SIG-M5 treated with dmso at 0.1 percent for 504 hours (cell line): ENCODE results near the gene KATNA1.
"Not testable (repeated sequence)": the region's sequence is repeated elsewhere in the genome, so short reads cannot be mapped to it uniquely, and the experiment has no call there.

Source experiments
- DNase-seq: peaks from one replicate; lab custom pipeline; 2025; ENCODE audit not compliant: unreplicated experiment; lab: John Stamatoyannopoulos, UW

Gene KATNA1

DNA sequence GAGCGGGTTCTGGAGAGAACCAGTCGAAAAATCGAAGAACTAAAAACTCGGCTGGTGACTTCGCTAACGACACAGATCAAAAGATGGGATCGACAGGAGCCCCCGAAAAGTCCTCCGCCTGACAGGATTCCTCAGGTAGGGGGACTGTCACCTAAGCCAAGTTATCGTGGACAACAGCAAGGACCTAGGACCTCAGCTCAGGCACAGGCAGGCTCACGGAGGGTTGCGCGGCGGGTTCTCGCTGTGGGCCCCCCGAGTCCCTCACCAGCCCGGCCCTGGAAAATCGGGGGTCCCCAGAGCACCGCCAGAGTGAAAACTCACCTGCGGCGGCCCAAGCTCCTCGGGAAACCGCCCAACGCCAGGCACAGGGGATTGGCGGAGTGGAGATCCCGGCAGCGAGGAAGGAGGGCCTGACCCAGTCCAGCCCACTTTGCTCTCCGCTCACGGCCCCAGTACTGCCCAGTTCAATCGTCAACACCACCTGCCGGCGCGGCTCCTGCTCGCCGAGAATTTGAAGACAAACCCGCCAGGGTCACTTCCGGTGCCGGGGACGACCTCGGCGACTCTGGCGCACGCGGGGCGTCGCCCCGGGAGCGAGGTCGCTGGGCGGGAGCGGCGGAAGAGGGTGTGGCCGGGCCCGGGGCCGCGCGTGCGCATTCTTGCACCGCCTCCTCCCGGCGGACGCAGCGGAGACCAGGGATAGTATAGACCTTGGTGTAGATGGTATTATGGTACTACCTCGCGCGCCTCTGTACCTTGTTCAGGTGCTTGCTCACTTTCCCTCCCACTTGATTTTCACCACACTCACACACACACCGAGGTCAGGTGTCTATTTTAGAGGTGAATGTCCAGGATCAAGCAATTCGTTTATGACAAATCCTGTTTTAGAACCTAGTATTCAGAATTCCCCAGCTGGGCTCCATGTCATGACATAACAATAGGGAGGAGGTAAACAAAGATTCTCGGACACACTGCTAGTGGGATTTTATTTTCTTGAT lies at the start of gene KATNA1:
Gene KATNA1, minus strand, starts transcription at position 567 of the 998 bp plus-strand sequence. CDS start 10,167 bp downstream, outside the sequence.
- DNase-seq, result peak; percentile 83

DNA sequence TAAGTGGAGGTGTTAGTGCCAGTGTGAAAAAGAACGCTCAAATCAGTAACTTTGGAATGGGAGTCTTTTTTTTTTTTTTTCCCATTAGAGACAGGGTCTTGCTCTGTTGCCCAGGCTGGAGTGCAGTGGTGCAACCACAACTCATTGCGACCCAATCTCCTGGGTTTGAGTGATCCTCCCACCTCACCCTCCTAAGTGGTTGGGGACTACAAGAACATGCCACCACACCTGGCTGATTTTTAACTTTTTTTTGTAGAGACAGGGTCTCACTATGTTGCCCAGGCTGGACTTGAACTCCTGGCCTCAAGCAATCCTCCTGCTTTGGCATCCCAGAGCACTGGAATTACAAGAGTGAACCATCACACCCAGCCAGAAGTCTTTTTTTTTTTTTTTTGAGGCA lies 49.7 kb upstream of the KATNA1 start:
- DNase-seq, result no peak

DNA sequence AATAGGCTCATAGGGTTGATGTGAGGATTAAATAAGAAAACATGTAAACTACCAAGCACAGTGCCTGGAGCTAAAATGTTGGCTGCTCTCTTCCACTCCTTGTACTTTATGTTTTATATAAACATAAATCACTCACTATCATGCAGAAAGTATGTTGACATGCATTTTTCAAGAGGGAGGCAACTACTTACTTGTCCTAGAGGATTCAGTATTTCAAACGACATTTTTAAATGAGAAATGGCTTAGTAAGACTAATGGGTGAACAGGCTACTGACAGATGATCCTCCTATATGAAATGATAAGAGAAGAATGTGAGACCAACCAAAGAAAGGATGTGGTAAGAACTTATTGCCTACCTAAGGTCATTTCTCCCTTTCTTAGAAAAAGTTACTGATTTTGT lies 48.4 kb upstream of the KATNA1 start:
- DNase-seq, result no peak

DNA sequence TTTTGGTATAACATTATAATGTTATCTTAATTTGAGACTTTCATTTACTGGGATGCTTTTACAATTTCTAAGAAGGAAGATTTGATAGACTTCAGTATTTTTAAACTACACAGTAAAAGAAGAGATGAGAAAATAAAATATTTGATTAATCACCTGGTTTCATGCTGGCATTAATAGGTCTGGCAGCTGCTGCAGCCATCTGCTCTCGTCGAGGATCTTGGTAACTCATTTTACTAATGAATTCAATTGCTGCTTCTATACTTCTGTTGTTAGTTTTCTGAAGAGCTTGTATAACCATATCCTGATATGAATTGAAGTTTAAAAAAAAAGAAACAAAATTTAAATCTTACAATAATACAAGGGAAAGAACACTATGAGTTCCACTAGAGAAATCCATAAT lies 46.4 kb upstream of the KATNA1 start:
- DNase-seq, result no peak

DNA sequence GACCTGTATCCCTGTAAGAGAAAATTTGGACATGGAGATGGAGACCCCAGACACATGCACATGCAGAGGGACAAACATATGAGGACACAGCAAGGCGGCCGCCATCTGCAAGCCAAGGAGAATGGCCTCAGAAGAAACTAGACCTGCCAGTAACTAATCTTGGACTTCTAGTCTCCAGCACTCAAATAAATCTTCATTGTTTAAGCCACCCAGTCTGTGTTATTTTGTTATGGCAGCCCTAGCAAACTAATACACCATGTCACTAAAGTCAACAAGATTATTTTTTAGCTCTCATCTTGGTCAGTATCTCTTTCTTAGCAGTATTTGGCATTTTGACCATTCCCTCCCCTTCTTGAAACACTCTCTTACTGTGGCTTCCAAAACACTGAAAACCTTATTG lies 42.7 kb upstream of the KATNA1 start:
- DNase-seq, result no peak

DNA sequence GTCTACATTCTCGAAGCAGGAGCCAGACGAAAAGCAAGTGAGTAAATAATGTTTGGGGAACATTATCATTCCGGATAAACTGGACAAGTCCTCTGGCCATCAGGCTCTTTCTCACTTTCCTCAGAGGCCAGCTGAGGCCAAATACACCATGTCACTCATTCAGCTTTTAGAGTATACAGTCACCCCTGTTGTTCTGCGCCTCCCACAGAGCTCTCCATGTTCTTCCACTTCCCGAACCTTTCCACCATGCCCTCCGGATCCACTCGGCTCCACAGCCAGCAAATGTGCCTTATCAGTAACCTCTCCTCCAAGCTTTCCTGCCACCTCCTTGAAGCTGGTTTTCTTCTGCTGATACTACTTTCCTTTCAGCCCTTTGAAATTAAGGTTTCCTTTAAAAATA lies 37.7 kb upstream of the KATNA1 start:
- no peak for DNase-seq

DNA sequence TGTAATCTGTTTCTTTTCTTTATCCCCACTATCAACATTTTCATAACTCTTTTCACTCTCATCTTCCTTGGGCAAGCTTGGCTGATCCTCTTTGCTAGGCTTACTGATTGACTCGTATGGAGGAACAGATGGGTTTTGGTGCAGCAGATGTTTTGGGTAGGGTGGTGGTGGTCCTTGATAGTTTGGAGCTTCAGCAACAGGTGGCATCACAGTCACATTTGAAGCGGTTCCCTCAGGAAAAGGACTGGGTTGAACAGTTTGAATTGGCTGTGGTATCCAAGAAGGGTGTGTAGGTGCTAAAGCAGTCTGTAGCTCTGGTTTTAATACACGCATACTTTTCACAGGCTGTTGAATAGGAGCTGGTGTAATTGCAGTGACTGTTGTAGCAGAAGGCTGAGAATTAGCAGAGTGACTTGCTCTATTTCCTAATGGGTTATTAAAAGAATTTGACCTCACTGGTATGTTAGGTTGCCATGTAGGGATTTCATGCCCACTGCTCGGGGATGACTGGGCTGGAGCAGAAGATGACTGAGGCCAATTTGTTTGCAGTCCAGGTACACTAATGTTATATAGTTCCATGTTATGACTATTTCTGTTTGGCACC lies 34.8 kb upstream of the KATNA1 start:
- DNase-seq, result no peak

DNA sequence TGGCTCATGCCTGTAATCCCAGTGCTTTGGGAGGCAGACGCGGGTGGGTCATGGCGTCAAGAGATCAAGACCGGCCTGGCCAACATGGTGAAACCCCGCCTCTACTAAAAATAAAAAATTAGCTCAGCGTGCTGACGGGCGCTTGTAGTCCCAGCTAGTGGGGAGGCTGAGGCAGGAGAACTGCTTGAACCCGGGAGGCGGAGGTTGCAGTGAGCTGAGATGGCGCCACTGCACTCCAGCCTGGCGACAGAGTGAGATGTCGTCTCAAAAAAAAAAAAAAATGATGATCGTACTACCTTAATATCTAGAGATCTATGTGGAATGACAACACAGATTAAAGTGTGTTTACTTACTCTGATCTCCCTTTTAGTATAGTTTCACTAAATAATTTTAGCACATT lies 33.3 kb upstream of the KATNA1 start:
- not testable (repeated sequence) for DNase-seq

DNA sequence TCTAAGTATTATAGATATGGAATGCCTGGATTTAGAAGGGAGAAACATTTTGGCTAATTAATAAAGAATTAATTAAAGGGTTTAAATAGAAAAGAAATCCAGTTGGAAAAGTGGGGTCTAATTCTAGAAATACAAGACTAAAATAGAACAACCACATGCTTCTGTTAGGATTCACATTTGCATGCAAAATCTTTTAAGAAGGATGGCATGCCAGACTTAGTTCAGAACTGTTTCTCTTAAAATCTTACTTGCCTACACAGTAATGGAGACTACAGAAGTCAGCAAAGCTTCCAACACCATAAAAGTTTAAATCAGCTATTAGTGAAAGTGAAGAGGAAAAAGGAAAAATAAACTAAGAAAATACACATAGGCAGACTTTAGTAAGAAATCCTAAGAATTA lies 32.7 kb upstream of the KATNA1 start:
- DNase-seq, result no peak

DNA sequence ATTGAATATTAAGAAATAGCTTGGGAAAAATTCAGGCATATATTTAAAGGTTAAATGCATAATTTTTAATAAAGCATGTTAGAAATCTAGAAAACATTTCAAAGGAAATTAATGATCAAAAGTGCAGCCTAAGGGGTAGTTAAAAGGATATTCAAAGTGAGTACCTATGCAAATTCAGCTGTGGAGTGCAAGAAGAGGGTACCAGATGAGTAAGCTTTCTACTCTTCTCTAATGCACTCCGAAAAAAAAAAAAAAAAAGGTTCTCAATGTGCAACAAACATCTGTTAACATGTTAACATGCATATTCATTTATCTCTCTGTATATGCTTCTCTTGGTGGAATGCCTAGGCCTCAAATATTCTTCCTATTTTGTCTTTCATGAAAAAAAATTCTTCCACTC lies 32.0 kb upstream of the KATNA1 start:
- DNase-seq, result no peak

DNA sequence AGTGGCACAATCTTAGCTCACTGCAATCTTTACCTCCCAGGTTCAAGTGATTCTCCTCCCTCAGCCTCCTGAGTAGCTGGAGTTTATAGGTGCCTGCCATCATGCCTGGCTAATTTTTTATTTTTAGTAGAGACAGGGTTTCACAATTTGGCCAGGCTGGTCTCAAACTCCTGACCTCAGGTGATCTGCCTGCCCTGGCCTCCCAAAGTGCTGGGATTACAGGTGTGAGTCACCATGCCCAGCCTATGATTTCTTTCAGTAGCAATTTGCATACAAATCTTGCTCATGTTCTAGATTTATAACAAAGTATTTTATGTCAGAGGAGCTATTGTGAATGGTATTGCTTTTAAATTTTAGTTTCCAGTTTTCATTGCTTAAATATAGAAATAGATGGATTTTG lies 23.8 kb upstream of the KATNA1 start:
- not testable (repeated sequence) for DNase-seq

DNA sequence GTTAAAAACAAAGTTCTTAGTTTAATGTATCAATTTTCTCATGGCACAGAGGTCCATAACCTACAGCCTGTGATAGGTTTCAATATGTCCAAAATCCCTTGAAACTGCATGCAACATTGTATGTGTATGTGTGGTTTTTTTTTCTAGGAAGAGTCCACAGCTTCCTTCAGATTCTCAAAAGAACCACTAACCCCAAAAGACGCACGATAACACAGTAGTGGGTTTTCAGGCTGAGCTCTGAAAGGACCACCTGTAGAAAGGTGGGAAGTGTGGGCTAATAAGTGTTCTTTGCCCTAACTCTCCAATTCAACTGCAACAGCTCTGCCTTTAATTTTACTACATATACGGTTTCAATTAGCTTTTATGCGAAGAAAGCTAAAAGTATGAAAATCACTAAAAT lies 11.5 kb upstream of the KATNA1 start:
- DNase-seq, result no peak

DNA sequence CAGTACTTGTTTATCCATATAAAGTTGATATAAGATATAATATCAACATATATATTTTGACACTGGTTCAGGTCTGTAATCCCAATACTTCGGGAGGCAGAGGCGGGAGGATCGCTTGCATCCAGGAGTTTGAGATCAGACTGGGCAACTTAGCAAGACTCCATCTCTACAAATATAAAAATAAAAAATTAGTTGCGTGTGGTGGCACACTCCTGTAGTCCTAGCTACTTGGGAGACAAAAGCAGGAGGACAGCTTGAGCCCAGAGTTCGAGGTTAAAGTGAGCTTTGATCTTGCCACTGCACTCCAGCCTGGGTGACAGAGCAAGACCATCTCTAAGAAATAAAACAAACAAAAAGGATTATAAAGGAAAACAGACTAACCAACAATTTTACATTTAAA lies 8.9 kb upstream of the KATNA1 start:
- DNase-seq, result no peak

DNA sequence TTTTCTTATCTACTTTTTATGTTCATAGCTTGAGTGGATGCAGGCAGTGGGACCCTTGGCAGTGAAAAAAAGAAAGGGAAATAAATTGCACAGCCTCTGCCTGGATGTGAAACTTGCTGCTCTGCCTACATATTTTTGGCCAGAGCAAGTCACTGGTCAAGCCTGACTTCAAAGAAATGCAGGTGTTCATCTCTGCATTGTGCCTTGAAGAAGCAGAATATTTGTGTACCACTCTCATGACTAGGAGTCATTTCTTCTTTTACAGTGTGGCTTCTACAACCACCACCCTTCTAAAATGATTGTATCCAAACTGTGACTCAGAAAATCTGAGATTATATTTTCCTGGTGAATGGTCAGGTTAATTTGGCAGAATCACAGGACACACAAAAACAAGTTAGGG lies 2.5 kb upstream of the KATNA1 start:
- DNase-seq, result no peak

DNA sequence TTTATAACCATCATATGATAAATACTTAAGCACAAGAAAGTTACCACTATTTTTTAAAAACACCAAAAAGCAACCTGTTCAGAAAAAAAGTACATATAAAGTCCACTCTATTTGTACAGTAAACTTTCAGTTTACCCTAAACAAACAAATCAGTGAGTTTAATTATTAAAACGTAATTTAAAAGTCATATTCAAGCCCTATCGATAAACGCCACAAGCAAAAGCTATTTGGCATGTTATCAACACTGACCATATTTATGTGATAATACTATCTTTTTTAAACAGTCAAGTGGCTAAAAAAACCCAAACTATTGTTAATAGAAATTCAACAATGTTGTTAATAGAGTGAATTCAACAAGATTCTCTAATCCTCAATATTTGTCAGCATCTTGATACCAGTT lies 1.9 kb downstream of the KATNA1 start:
- DNase-seq, result no peak

DNA sequence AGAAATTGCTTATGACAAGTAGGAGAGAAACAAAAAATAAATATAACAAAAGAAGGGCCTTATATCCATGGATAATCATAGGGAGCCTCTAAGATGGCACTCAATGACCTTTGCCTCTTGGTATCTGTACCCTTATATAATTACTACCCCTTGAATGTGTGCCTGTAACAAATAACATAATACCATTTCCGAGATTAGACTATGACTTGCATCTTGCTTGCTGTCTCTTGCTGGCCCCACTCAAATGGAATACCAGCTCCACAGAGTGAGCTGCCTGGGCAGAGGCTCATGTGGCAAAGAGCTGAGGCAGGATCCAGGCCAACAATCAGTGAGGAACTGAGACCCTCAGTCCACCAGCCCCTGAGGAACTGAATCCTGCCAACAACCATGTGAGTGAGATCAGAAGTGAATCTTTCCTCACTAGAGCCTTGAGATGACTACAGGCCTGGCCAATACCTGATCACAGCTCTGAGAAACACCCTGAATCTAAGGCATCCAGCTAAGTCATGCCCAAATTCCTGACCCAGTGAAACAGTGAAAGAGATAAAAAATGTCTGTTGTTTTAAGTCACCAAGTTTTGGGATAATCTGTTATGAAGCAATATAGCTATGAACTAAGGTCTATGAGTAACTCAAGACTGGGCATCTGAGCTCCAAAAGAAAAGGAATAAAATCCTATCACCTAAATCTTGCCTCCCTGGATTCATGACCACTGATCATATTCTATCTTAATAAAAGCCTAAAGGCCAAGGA lies 5.5 kb downstream of the KATNA1 start:
- no peak for DNase-seq

DNA sequence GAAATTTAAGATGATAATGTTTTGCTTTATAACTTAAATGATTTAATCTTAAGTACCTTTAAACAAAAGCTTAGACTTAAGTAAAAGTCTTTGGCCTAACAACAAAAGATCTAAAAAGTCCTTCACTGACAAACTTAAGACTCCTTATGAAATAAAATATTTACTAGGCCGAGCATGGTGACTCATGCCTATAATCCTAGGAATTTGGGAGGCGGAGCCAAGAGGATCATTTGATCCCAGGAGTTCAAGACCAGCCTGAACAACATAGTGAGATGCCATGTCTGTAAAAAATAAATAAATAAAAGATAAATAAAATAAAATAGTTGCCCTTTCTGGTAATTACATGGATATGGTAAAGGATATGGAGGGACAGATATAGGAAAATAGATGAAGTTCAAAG lies 12.4 kb downstream of the KATNA1 start:
- no peak for DNase-seq

DNA sequence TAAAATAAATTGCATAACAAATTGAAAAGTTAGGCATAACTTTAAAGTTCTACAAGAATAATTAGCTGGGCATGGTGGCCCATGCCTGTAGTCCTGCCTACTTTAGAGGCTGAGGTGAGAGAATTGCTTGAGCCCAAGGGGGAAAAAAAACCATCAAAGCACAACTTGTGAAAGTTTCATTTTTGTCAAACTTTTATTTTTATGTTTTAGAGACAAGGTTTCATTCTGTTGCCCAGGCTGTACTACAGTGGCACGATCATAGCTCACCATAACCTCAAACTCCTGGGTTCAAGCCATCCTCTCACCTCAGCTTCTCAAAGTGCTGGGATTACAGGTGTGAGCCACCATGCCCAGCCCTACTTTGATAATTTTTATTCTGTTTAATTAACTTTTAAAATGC lies 14.2 kb downstream of the KATNA1 start:
- no peak for DNase-seq

DNA sequence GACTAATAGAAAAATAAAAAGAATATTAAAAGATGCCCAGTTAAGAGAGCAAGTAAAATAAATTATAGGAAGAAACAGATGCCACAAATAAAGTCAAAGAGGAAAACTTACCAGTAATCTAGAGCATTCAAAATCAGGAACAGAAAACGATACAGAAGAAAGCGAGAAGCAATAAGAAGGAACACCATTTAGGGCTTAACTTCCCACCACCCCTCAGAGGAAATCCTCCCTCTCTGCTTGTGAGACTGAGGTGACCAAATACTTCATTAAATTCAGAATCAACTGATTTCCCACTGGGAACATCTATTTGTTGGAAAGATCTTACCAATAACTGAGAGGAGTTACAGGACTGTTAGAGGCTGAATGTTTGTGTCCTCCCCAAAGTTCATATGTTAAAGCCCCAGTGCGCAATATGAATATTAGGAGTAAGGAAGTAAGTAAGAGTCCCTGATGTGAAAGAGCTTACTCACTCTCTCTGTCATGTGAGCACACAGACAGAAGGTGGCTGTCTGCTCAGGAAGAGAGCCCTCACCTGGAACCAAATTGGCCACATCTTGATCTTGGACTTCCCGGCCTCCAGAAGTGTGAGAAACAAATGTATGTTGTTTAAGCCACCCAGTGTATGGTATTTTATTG lies 19.5 kb downstream of the KATNA1 start:
- DNase-seq, result no peak

DNA sequence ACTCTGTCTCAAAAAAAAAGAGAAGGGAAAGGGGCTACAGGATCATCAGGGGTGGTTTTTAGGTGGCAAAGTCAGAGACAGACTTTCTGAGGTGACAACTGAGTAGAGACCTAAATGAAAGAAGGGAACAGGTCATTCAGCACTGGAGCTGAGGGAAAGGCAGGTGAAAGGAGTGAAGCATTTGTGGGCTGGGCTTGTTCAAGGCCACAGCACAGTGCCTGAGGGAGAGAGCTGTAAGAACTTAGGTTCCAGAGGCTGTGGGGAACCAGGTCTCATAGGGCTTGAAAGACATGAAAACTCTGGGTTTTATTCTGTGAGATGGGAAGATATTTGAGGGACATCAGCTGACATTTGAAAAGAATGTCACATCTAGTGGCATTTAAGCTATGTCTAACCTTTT lies 20.8 kb downstream of the KATNA1 start:
- no peak for DNase-seq

DNA sequence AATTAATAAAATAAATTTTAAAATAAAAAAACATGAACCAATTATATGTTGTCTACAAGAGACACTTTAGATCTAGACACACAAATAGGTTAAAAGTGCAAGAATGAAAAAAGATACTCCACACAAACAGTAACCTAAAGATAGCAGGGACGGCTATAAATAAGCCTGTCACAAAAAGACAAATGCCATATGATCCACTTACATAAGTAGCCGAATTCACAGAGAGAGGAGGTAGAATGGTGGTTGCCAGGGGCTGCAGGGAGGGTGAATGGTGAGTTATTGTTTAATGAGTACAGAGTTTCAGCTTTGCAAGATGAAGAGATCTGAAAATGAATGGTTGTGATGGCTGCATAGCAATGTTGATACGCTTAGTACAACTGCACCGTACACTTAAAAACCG lies 32.7 kb downstream of the KATNA1 start:
- no peak for DNase-seq
